ENCODE data around the gene CIART. TPM values are rescaled to one million over a fixed set of nuclear protein-coding genes. Genes with fewer than 3 reads are reported as not detected.

CIART gene
- total RNA-seq, 1 experiment from 2014 or later, result 19.0 TPM

GRCh38 chr1:150237746-150238145, 44.6 kb upstream of the CIART start:
- Histone ChIP-seq H3K4me2 (ENCODE audit: low read length) (no peak overlapping the region), H2AFZ (ENCODE audit: low read length) (no peak overlapping the region), H3K36me3 (ENCODE audit: low read depth, low read length) (no peaks in the 10 kb centered on the region), H3K9me3 (ENCODE audit: low read length) (no peaks in the 10 kb centered on the region), H3K4me3 (ENCODE audit: low read length) (no peak overlapping the region), H4K20me1 (ENCODE audit: low read length) (peaks cover 4% of the 10 kb centered on the region; the same call in 1 of the 2 replicates), H3F3A (ENCODE audit: low read length, unreplicated experiment) (no peaks in the 10 kb centered on the region), H3K9me2 (replicated peaks; ENCODE audit: low read length) (no peaks in the 10 kb centered on the region), H3K79me2 (ENCODE audit: low read length) (peaks cover 32% of the 10 kb centered on the region), H3K27ac (ENCODE audit: low read length) (no peak overlapping the region), H3K9ac (ENCODE audit: low read length) (no peak overlapping the region), H3K27me3 (ENCODE audit: low read length) (no peaks in the 10 kb centered on the region), H3K4me1 (ENCODE audit: insufficient read depth, low read length) (peaks cover 21% of the 10 kb centered on the region)
- intact Hi-C loops (cut with micrococcal nuclease), result no loop called here
- BruUV-seq (replicated peaks), result no TSS peak
- ATAC-seq, result no peak
- POLR2A ChIA-PET (ENCODE audit: unreplicated experiment), result no interaction called here
- TF ChIP-seq EZH2 (IDR thresholded peaks at IDR 0.05; ENCODE audit: low read length, unreplicated experiment), result no peak
- CTCF ChIA-PET, result no interaction called here
- DNase-seq, result no peak

DNA sequence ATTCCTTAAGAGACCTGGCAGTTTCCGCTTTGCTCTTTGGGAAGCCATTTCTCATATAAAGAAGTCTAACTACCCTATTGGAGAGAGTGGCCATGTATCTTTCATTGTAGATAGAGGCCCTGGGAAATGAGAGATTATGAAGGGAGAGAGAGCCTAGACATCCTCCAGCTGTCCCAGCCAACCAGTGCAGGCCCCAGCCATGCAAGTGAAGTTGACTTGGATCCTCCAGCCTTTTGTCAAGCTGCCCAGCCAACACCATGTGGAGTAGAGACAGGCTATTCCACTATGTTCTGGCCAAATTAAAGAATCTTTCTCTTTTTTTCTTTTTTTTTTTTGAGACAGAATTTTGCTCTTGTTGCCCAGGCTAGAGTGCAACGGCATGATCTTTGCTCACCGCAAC, 39.4 kb upstream of the CIART start:
- H3K9ac ChIP-seq (ENCODE audit: low read length), result no peak overlapping the region
- H3K79me2 ChIP-seq (ENCODE audit: low read length), result no peaks in the 10 kb centered on the region
- CTCF ChIA-PET, result no interaction called here
- ATAC-seq (no peak), DNase-seq (no peak)
- no peaks in the 10 kb centered on the region for H3K9me3 ChIP-seq (ENCODE audit: low read length)
- H3K9me2 ChIP-seq (replicated peaks; ENCODE audit: low read length), result no peaks in the 10 kb centered on the region
- H3K27me3 ChIP-seq (ENCODE audit: low read length), result no peaks in the 10 kb centered on the region
- no peak overlapping the region for H3K4me3 ChIP-seq (ENCODE audit: low read length)
- H3K4me2 ChIP-seq (ENCODE audit: low read length), result no peak overlapping the region
- H3K4me1 ChIP-seq (ENCODE audit: insufficient read depth, low read length), result no peaks in the 10 kb centered on the region
- TF ChIP-seq EZH2 (IDR thresholded peaks at IDR 0.05; ENCODE audit: low read length, unreplicated experiment) (no peak), EZH2phosphoT487 (IDR thresholded peaks at IDR 0.05; ENCODE audit: borderline replicate concordance, low read length) (no peak)
- TF ChIP-seq, protein P1, sequence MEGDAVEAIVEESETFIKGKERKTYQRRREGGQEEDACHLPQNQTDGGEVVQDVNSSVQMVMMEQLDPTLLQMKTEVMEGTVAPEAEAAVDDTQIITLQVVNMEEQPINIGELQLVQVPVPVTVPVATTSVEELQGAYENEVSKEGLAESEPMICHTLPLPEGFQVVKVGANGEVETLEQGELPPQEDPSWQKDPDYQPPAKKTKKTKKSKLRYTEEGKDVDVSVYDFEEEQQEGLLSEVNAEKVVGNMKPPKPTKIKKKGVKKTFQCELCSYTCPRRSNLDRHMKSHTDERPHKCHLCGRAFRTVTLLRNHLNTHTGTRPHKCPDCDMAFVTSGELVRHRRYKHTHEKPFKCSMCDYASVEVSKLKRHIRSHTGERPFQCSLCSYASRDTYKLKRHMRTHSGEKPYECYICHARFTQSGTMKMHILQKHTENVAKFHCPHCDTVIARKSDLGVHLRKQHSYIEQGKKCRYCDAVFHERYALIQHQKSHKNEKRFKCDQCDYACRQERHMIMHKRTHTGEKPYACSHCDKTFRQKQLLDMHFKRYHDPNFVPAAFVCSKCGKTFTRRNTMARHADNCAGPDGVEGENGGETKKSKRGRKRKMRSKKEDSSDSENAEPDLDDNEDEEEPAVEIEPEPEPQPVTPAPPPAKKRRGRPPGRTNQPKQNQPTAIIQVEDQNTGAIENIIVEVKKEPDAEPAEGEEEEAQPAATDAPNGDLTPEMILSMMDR (conservative IDR thresholded peaks at IDR 0.05; ENCODE audit: low read depth, low read length), result no peak
- POLR2A ChIA-PET (ENCODE audit: unreplicated experiment), result no interaction called here
- intact Hi-C loops (cut with micrococcal nuclease), result no loop called here
- no peaks in the 10 kb centered on the region for H3F3A ChIP-seq (ENCODE audit: low read length, unreplicated experiment)
- no peak overlapping the region for H2AFZ ChIP-seq (ENCODE audit: low read length)
- no TSS peak for BruUV-seq (replicated peaks)
- no peak overlapping the region for H3K27ac ChIP-seq (ENCODE audit: low read length)
- H3K36me3 ChIP-seq (ENCODE audit: low read depth, low read length), result no peaks in the 10 kb centered on the region
- no peaks in the 10 kb centered on the region for H4K20me1 ChIP-seq (ENCODE audit: low read length)

DNA sequence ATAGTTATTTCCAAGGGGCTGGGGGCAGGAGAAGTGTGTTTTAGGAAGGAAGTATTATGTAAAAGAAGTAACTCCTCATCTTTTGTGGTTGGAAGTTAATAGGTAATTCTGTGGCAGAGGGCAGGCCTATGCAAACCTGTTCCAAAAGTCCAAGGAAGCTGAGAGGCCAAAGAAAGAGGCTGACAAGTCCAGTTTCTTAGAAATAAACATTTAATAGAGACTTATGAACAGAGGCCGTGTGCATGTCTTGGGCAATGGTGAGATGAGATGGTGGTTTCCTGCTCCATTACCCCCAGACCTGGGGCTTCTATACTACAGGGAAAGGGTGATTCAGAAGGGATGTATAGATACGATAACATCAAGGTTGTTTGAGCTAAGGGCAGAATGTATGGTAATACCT, 32.4 kb upstream of the CIART start:
- Histone ChIP-seq H3K9me3 (ENCODE audit: low read length) (no peaks in the 10 kb centered on the region), H2AFZ (ENCODE audit: low read length) (no peak overlapping the region), H3K79me2 (ENCODE audit: low read length) (no peaks in the 10 kb centered on the region), H3K27me3 (ENCODE audit: low read length) (no peaks in the 10 kb centered on the region), H3K27ac (ENCODE audit: low read length) (no peak overlapping the region), H3K4me2 (ENCODE audit: low read length) (no peak overlapping the region), H3F3A (ENCODE audit: low read length, unreplicated experiment) (no peaks in the 10 kb centered on the region), H3K9me2 (replicated peaks; ENCODE audit: low read length) (no peaks in the 10 kb centered on the region), H3K4me1 (ENCODE audit: insufficient read depth, low read length) (no peaks in the 10 kb centered on the region), H3K36me3 (ENCODE audit: low read depth, low read length) (no peaks in the 10 kb centered on the region), H3K9ac (ENCODE audit: low read length) (no peak overlapping the region), H3K4me3 (ENCODE audit: low read length) (no peak overlapping the region), H4K20me1 (ENCODE audit: low read length) (no peaks in the 10 kb centered on the region)
- DNase-seq, result no peak
- no peak for ATAC-seq
- ChIA-PET CTCF (no interaction called here), POLR2A (ENCODE audit: unreplicated experiment) (no interaction called here)
- no TSS peak for BruUV-seq (replicated peaks)
- TF ChIP-seq EZH2 (IDR thresholded peaks at IDR 0.05; ENCODE audit: low read length, unreplicated experiment) (no peak), EZH2phosphoT487 (IDR thresholded peaks at IDR 0.05; ENCODE audit: borderline replicate concordance, low read length) (no peak)
- TF ChIP-seq, protein P1 (conservative IDR thresholded peaks at IDR 0.05; ENCODE audit: low read depth, low read length), result no peak
- intact Hi-C loops (cut with micrococcal nuclease), result loop anchor here (10.0 kb wide), 2 partner anchors 215 to 285 kb away; no protein-coding TSS in a partner anchor
